ENCODE data around the gene NOCT.

DNA sequence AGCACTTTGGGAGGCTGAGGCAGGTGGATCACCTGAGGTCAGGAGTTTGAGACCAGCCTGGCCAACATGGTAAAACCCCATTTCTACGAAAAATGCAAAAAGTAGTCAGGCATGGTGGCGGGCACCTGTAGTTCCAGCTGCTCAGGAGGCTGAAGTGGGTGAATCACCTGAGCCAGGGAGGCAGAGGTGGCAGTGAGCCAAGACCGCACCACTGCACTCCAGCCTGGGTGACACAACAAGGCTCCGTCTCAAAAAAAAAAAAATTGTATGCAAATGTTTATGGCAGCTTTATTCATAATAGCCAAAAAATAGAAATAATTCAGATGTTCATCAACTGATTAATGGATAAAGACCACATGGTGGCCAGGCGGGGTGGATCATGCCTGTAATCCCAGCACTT is 9.8 kb upstream of the NOCT start:
- TF ChIP-seq, protein P1, sequence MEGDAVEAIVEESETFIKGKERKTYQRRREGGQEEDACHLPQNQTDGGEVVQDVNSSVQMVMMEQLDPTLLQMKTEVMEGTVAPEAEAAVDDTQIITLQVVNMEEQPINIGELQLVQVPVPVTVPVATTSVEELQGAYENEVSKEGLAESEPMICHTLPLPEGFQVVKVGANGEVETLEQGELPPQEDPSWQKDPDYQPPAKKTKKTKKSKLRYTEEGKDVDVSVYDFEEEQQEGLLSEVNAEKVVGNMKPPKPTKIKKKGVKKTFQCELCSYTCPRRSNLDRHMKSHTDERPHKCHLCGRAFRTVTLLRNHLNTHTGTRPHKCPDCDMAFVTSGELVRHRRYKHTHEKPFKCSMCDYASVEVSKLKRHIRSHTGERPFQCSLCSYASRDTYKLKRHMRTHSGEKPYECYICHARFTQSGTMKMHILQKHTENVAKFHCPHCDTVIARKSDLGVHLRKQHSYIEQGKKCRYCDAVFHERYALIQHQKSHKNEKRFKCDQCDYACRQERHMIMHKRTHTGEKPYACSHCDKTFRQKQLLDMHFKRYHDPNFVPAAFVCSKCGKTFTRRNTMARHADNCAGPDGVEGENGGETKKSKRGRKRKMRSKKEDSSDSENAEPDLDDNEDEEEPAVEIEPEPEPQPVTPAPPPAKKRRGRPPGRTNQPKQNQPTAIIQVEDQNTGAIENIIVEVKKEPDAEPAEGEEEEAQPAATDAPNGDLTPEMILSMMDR (IDR thresholded peaks at IDR 0.05; ENCODE audit: extremely low read depth in 1 of 2, insufficient read depth in 1 of 2, low read depth in 1 of 2, low read length in 2 of 2) = no peak
- TF ChIP-seq FOS (IDR thresholded peaks at IDR 0.05; ENCODE audit: borderline replicate concordance, insufficient read depth, low read length) = no peak
- no peak for TF ChIP-seq POLR2A (IDR thresholded peaks at IDR 0.05; ENCODE audit: low read depth, low read length)
- TF ChIP-seq, protein P2, sequence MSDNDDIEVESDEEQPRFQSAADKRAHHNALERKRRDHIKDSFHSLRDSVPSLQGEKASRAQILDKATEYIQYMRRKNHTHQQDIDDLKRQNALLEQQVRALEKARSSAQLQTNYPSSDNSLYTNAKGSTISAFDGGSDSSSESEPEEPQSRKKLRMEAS (IDR thresholded peaks at IDR 0.05; ENCODE audit: insufficient read depth, insufficient read length) = no peak
- no peak for TF ChIP-seq EZH2 (IDR thresholded peaks at IDR 0.05; ENCODE audit: borderline replicate concordance, low read depth, low read length, severe bottlenecking)
- TF ChIP-seq POLR2AphosphoS5 (IDR thresholded peaks at IDR 0.05; ENCODE audit: insufficient read depth, low read depth, low read length) = no peak

Measured in endothelial cell of umbilical vein (primary cell).